Measurements from ENCODE around the gene OR13J1.

GRCh38 chr9:35912791-35913400, 42.7 kb upstream of the OR13J1 start:
- no peak for TF ChIP-seq POLR2A (IDR thresholded peaks at IDR 0.05)
- no peak for TF ChIP-seq CTCF (IDR thresholded peaks at IDR 0.05)
